ENCODE measurements around the gene MNX1. TPM values are rescaled to one million over a fixed set of nuclear protein-coding genes. Genes with fewer than 3 reads are reported as not detected.

The MNX1 gene
- total RNA-seq, 1 donor from 2014 or later, result not detected

GRCh38 chr7:157037635-157038034 lies 27.2 kb upstream of the MNX1 start:
- intact Hi-C loops (cut with micrococcal nuclease), result no loop called here
- no peaks in the 10 kb centered on the region for H3K4me1 ChIP-seq
- H3K27me3 ChIP-seq (ENCODE audit: low read depth), result peaks cover 95% of the 10 kb centered on the region

GRCh38 chr7:157037028-157037427 lies 26.6 kb upstream of the MNX1 start:
- H3K27me3 ChIP-seq (ENCODE audit: low read depth), result peaks cover 95% of the 10 kb centered on the region
- intact Hi-C loops (cut with micrococcal nuclease), result no loop called here
- TF ChIP-seq CTCF (IDR thresholded peaks at IDR 0.05; ENCODE audit: borderline replicate concordance), result no peak

More at GRCh38 chr7:157037635-157038034, 27.2 kb upstream of the MNX1 start:
- Histone ChIP-seq H3K9me3 (replicated peaks) (peaks cover 18% of the 10 kb centered on the region), H3K36me3 (no peaks in the 10 kb centered on the region), H3K4me3 (no peak overlapping the region), H3K27ac (replicated peaks) (no peak overlapping the region)
- no peak for TF ChIP-seq CTCF (IDR thresholded peaks at IDR 0.05; ENCODE audit: borderline replicate concordance)
- no peak for DNase-seq

GRCh38 chr7:157035979-157036378 lies 25.5 kb upstream of the MNX1 start:
- Histone ChIP-seq H3K9me3 (replicated peaks) (peaks cover 18% of the 10 kb centered on the region), H3K27me3 (ENCODE audit: low read depth) (peaks cover 95% of the 10 kb centered on the region)
- intact Hi-C loops (cut with micrococcal nuclease), result no loop called here

More at GRCh38 chr7:157037028-157037427, 26.6 kb upstream of the MNX1 start:
- Histone ChIP-seq H3K4me3 (no peak overlapping the region), H3K27ac (replicated peaks) (no peak overlapping the region), H3K9me3 (replicated peaks) (peaks cover 18% of the 10 kb centered on the region), H3K4me1 (no peaks in the 10 kb centered on the region), H3K36me3 (no peaks in the 10 kb centered on the region)
- DNase-seq, result no peak

GRCh38 chr7:157035302-157035701 lies 24.8 kb upstream of the MNX1 start:
- H3K27ac ChIP-seq (replicated peaks), result no peak overlapping the region
- peaks cover 95% of the 10 kb centered on the region for H3K27me3 ChIP-seq (ENCODE audit: low read depth)
- H3K9me3 ChIP-seq (replicated peaks), result peaks cover 18% of the 10 kb centered on the region
- intact Hi-C loops (cut with micrococcal nuclease), result no loop called here
- no peak overlapping the region for H3K4me3 ChIP-seq
- no peak for DNase-seq
- TF ChIP-seq CTCF (IDR thresholded peaks at IDR 0.05; ENCODE audit: borderline replicate concordance), result no peak
- no peaks in the 10 kb centered on the region for H3K36me3 ChIP-seq
- no peaks in the 10 kb centered on the region for H3K4me1 ChIP-seq

More at GRCh38 chr7:157035979-157036378, 25.5 kb upstream of the MNX1 start:
- H3K4me3 ChIP-seq, result no peak overlapping the region
- no peak overlapping the region for H3K27ac ChIP-seq (replicated peaks)
- H3K36me3 ChIP-seq, result no peaks in the 10 kb centered on the region
- TF ChIP-seq CTCF (IDR thresholded peaks at IDR 0.05; ENCODE audit: borderline replicate concordance), result no peak
- H3K4me1 ChIP-seq, result no peaks in the 10 kb centered on the region
- DNase-seq, result no peak

- intact Hi-C loops (cut with micrococcal nuclease), result no loop called here
- Histone ChIP-seq H3K27me3 (ENCODE audit: low read depth) (peaks cover 92% of the 10 kb centered on the region), H3K36me3 (no peaks in the 10 kb centered on the region), H3K4me3 (no peak overlapping the region), H3K4me1 (no peaks in the 10 kb centered on the region), H3K27ac (replicated peaks) (no peak overlapping the region), H3K9me3 (replicated peaks) (peaks cover 18% of the 10 kb centered on the region)
- TF ChIP-seq CTCF (IDR thresholded peaks at IDR 0.05; ENCODE audit: borderline replicate concordance), result no peak
- DNase-seq, result no peak
Measured at GRCh38 chr7:157033483-157034473, 23.3 kb upstream of the MNX1 start.
